Ascending aorta (tissue), 2 donors: ENCODE measurements around the gene SH3BGR. TPM values are rescaled to one million over a fixed set of nuclear protein-coding genes. Genes with fewer than 3 reads are reported as not detected.

ENCODE experiments used
- DNase-seq, 2 donors: peaks; one replicate each; pipeline ENCODE4 v3.0.0-alpha.2; 2019; ENCODE audit warnings: low spot score in 2 of 2
- H3K27ac ChIP-seq, 2 donors: fragments of 200-600 bp; sonication (generic); one replicate each; pipeline ENCODE4 v1.5.1; 2016 to 2017; ENCODE audit warnings: mild to moderate bottlenecking in 1 of 2
- H3K27me3 ChIP-seq: fragments of 200-600 bp; sonication (generic); one replicate; pipeline ENCODE4 v1.5.1; 2017
- H3K36me3 ChIP-seq, 2 donors: fragments of 200-600 bp; sonication (generic); one replicate each; pipeline ENCODE4 v1.5.1; 2016
- H3K4me1 ChIP-seq, 2 donors: fragments of 200-600 bp; sonication (generic); one replicate each; pipeline ENCODE4 v1.5.1; 2016 to 2017; ENCODE audit warnings: mild to moderate bottlenecking in 1 of 2
- H3K4me3 ChIP-seq, 2 donors: fragments of 200-600 bp; sonication (generic); one replicate each; pipeline ENCODE4 v1.5.1; 2016 to 2017; ENCODE audit warnings: mild to moderate bottlenecking in 1 of 2
- H3K9me3 ChIP-seq, 2 donors: fragments of 200-600 bp; sonication (generic); one replicate each; pipeline ENCODE4 v1.5.1; 2016
- intact Hi-C: fragments of 100-400 bp; cut with DNase I; formaldehyde crosslinking; loops from one replicate; pipeline ENCODE4 v1.15.1; 2023
- total RNA-seq: library from RNA; depleted of rRNA; stranded (reverse); fragments of >200 nt; gene quantifications from one replicate; pipeline ENCODE4 v1.1.0, GENCODE V29; 2016
- TF ChIP-seq, protein P1 (sequence below), 3 experiments: fragments of 200-600 bp in 2 of 3; fragments of 450-650 bp in 1 of 3; sonication (generic) in 2 of 3; IDR thresholded peaks; one replicate each; pipeline ENCODE4 v1.5.1; 2016 to 2019; ENCODE audit warnings: antibody characterized with exemption in 3 of 3, mild to moderate bottlenecking in 1 of 3, moderate library complexity in 1 of 3

The SH3BGR gene
- total RNA-seq, 1 donor from 2014 or later = not detected

DNA sequence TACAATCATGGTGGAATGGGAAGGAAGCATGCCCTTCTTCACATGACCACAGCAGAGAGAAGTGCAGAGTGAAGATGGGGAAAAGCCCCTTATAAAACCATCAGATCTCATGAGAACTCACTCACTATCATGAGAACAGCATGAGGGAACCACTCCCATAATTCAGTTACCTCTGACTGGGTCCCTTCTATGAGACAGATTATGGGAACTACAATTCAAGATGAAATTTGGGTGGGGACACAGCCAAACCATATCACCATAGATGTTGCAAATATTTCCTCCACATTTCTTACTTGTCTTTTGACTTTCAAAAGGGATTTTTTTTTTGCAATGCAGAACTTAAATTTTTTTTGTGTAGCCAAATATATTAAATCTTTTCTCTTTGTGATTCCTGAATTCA is 14.8 kb downstream of the SH3BGR start:
- Histone ChIP-seq H3K9me3 (no peaks in the 10 kb centered on the region), H3K27me3 (no peaks in the 10 kb centered on the region), H3K4me1 (no peaks in the 10 kb centered on the region), H3K4me3 (no peak overlapping the region), H3K36me3 (peaks cover 0 to 3% of the 10 kb centered on the region in 2 donors), H3K27ac (no peak overlapping the region)
- DNase-seq = no peak
- TF ChIP-seq, protein P1, sequence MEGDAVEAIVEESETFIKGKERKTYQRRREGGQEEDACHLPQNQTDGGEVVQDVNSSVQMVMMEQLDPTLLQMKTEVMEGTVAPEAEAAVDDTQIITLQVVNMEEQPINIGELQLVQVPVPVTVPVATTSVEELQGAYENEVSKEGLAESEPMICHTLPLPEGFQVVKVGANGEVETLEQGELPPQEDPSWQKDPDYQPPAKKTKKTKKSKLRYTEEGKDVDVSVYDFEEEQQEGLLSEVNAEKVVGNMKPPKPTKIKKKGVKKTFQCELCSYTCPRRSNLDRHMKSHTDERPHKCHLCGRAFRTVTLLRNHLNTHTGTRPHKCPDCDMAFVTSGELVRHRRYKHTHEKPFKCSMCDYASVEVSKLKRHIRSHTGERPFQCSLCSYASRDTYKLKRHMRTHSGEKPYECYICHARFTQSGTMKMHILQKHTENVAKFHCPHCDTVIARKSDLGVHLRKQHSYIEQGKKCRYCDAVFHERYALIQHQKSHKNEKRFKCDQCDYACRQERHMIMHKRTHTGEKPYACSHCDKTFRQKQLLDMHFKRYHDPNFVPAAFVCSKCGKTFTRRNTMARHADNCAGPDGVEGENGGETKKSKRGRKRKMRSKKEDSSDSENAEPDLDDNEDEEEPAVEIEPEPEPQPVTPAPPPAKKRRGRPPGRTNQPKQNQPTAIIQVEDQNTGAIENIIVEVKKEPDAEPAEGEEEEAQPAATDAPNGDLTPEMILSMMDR (IDR thresholded peaks at IDR 0.05) = no peak
- intact Hi-C loops = no loop called here

DNA sequence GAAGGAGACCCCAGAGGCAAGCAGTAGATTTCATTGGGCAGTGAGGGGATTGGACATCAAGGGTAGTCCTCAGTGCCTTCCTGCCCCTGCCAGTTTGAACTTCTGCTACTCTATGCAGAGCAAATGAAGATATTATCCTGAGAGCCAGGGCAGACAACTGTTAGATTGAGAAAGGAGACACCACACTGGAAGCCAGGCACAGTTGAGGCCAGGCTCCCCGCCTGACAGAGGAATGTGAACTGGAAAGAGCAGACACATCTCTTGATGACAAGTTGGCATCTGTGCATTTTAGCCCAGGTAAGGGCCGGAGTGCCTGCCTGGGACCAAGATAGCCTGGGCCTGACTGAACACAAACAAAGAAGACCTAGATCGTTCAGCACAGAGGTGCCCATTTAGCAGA is 16.0 kb downstream of the SH3BGR start:
- no peak for DNase-seq
- Histone ChIP-seq H3K4me3 (no peak overlapping the region), H3K4me1 (no peaks in the 10 kb centered on the region), H3K9me3 (no peaks in the 10 kb centered on the region), H3K27me3 (no peaks in the 10 kb centered on the region), H3K27ac (no peak overlapping the region), H3K36me3 (peaks cover 0 to 3% of the 10 kb centered on the region in 2 donors)
- TF ChIP-seq, protein P1 (IDR thresholded peaks at IDR 0.05) = no peak
- intact Hi-C loops = no loop called here

DNA sequence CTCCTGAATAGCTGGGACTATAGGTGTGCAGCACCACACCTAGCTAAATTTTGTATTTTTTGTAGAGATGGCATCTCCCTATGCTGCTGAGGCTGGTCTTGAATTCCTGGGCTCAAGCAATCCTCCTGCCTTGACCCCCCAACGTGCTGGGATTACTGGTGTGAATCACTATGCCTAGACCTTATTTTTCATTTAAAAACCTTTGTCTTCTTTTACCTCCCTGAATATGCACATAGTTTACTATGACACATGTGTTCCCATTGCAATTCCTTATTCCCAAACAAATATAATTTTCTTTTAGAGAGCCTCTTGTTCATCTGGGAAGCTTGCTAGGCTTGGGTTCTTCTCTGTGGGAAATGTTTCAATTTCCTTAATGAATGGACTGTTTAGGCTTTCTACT is 16.8 kb downstream of the SH3BGR start:
- H3K9me3 ChIP-seq = no peaks in the 10 kb centered on the region
- H3K27ac ChIP-seq = no peak overlapping the region
- no peaks in the 10 kb centered on the region for H3K4me1 ChIP-seq
- intact Hi-C loops = no loop called here
- H3K4me3 ChIP-seq = no peak overlapping the region
- no peaks in the 10 kb centered on the region for H3K27me3 ChIP-seq
- TF ChIP-seq, protein P1 (IDR thresholded peaks at IDR 0.05) = no peak
- peaks cover 0 to 3% of the 10 kb centered on the region in 2 donors for H3K36me3 ChIP-seq
- no peak for DNase-seq

DNA sequence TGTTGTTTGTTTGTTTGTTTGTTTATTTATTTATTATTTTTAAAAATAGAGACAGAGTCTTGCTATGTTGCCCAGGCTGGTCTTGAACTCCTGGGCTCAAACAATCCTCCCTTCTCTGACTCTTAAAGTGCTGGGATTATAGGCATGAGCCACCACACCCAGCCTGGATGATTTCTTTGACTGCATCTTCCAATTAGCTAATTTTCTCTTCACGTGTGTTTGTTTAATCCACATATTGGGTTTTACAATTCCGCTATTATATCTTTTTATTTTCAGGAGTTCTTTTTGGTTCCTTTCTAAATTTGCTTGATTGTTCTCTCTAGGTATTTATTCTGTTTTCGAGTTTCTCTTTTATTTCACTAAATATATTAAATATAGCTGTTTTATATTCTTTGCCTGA is 19.8 kb downstream of the SH3BGR start:
- Histone ChIP-seq H3K36me3 (no peaks in the 10 kb centered on the region), H3K4me1 (no peaks in the 10 kb centered on the region), H3K27me3 (no peaks in the 10 kb centered on the region), H3K9me3 (no peaks in the 10 kb centered on the region), H3K27ac (no peak overlapping the region), H3K4me3 (no peak overlapping the region)
- TF ChIP-seq, protein P1 (IDR thresholded peaks at IDR 0.05) = no peak
- intact Hi-C loops = no loop called here
- DNase-seq = no peak

DNA sequence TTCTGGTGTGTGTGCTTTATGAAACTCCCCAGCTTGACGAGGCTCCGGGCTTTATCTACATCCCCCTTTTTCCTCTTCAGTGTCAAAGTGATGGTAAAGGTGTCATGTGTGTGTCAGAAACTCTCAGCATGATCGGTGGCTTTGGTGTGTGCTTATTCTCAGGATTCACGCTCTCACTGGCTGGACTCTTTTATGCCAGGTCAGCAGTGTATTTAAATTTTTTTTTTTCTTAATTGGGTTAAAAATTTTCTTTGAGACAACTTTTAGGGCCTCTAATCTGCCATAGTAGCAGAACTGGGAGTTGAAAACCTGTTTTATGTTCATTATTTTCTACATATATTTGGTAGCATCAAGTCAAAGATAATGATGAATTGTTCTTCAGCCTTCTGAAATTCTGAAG is 21.0 kb downstream of the SH3BGR start:
- intact Hi-C loops = no loop called here
- no peak overlapping the region for H3K27ac ChIP-seq
- no peak for DNase-seq

More for the DNA sequence above, 21.0 kb downstream of the SH3BGR start:
- no peaks in the 10 kb centered on the region for H3K27me3 ChIP-seq
- TF ChIP-seq, protein P1 (IDR thresholded peaks at IDR 0.05) = no peak
- no peak overlapping the region for H3K4me3 ChIP-seq
- no peaks in the 10 kb centered on the region for H3K36me3 ChIP-seq
- no peaks in the 10 kb centered on the region for H3K9me3 ChIP-seq
- no peaks in the 10 kb centered on the region for H3K4me1 ChIP-seq
